MCF 10A (cell line): ENCODE data around the gene CLEC4G. TPM values are rescaled to one million over a fixed set of nuclear protein-coding genes. Genes with fewer than 3 reads are reported as not detected.
"Not testable (repeated sequence)": the region's sequence is repeated elsewhere in the genome, so short reads cannot be mapped to it uniquely, and the experiment has no call there.

Source experiments
- BruUV-seq: library from RNA; stranded (reverse); fragments of 400-500 nt; replicated peaks from 2 replicates; lab custom pipeline; 2021; lab: Mats Ljungman, UMichigan
- CTCF ChIA-PET: fragments of 300-600 bp; sonication (Branson Sonifier 250); formaldehyde crosslinking; extraction: SDS; loops from one replicate; lab custom pipeline; 2021; ENCODE audit warnings: antibody characterized with exemption, inconsistent platforms; lab: Yijun Ruan, JAX
- POLR2A ChIA-PET: fragments of 300-600, 350-650 bp; sonication (Branson Sonifier 250); formaldehyde crosslinking; extraction: SDS; loops from one replicate; lab custom pipeline; 2020; ENCODE audit warnings: antibody characterized with exemption, inconsistent platforms; lab: Yijun Ruan, JAX
- DNase-seq: peaks from one replicate; pipeline ENCODE4 v3.0.0-alpha.2; 2018; ENCODE audit not compliant: unreplicated experiment
- H3K27ac Mint-ChIP-seq: one replicate; pipeline ENCODE4 v1.8.0; 2022; ENCODE audit warnings: mild to moderate bottlenecking, low read depth, mixed read lengths; ENCODE audit not compliant: unreplicated experiment
- H3K27me3 Mint-ChIP-seq: one replicate; pipeline ENCODE4 v1.8.0; 2022; ENCODE audit warnings: mixed read lengths; ENCODE audit not compliant: insufficient read depth, unreplicated experiment
- H3K36me3 Mint-ChIP-seq: one replicate; pipeline ENCODE4 v1.8.0; 2022; ENCODE audit warnings: mild to moderate bottlenecking, moderate library complexity, mixed read lengths; ENCODE audit not compliant: insufficient read depth, unreplicated experiment
- H3K4me1 Mint-ChIP-seq: one replicate; pipeline ENCODE4 v1.8.0; 2022; ENCODE audit warnings: mixed read lengths; ENCODE audit not compliant: insufficient read depth, unreplicated experiment
- H3K4me3 Mint-ChIP-seq: one replicate; pipeline ENCODE4 v1.8.0; 2022; ENCODE audit warnings: mild to moderate bottlenecking, moderate library complexity, mixed read lengths; ENCODE audit not compliant: unreplicated experiment
- H3K9me3 Mint-ChIP-seq: one replicate; pipeline ENCODE4 v1.8.0; 2022; ENCODE audit warnings: mixed read lengths; ENCODE audit not compliant: unreplicated experiment
- CTCF ChIP-seq: fragments of 200-600 bp; IDR thresholded peaks from one replicate; pipeline ENCODE4 v1.8.0; 2022; ENCODE audit warnings: antibody characterized with exemption, mild to moderate bottlenecking; ENCODE audit not compliant: unreplicated experiment
- intact Hi-C: fragments of 100-400 bp; cut with micrococcal nuclease; formaldehyde crosslinking; loops from 2 replicates; pipeline ENCODE4 v1.14.1; 2022
- total RNA-seq: library from RNA; stranded (reverse); gene quantifications from 2 replicates; pipeline ENCODE4 v1.2.3, GENCODE V29; 2022

CLEC4G gene
- total RNA-seq, 1 experiment from 2014 or later, result not detected

GRCh38 chr19:7746903-7747884 is 15.3 kb upstream of the CLEC4G start, which contains the start of gene CD209:
Gene CD209, minus strand, starts transcription at chr19:7747534. Its CDS starts 23 bp downstream, at chr19:7747511.
- peaks cover 47% of the 10 kb centered on the region for H3K27me3 Mint-ChIP-seq
- H3K27ac Mint-ChIP-seq, result no peak within 1 kb of the TSS
- BruUV-seq, result no TSS peak
- no peaks in the 10 kb centered on the region for H3K36me3 Mint-ChIP-seq
- no peak within 1 kb of the TSS for H3K4me3 Mint-ChIP-seq
- POLR2A ChIA-PET, result no interaction called here
- H3K9me3 Mint-ChIP-seq, result peaks cover 7% of the 10 kb centered on the region
- DNase-seq, result no peak
- intact Hi-C loops, result no loop called here
- no peak for TF ChIP-seq CTCF
- CTCF ChIA-PET, result interaction anchor here (0.6 to 1.7 kb wide), 4 partner anchors 8 to 122 kb away, joined by 3 to 6 read pairs (median 4); partner anchors contain the start of gene TRAPPC5
- peaks cover 7% of the 10 kb centered on the region for H3K4me1 Mint-ChIP-seq

- H3K36me3 Mint-ChIP-seq, DNase-seq, H3K4me1 Mint-ChIP-seq, CTCF ChIA-PET, POLR2A ChIA-PET, H3K4me3 Mint-ChIP-seq, H3K27ac Mint-ChIP-seq, BruUV-seq, H3K9me3 Mint-ChIP-seq, intact Hi-C loops: not testable (repeated sequence)
- peaks cover 56% of the 10 kb centered on the region for H3K27me3 Mint-ChIP-seq
These were observed 14.4 kb upstream of the CLEC4G start for GRCh38 chr19:7746306-7746705.

- peaks cover 7% of the 10 kb centered on the region for H3K9me3 Mint-ChIP-seq
- DNase-seq, result no peak
- no peaks in the 10 kb centered on the region for H3K36me3 Mint-ChIP-seq
- no peak for TF ChIP-seq CTCF
- peaks cover 62% of the 10 kb centered on the region for H3K27me3 Mint-ChIP-seq
- H3K4me3 Mint-ChIP-seq, result no peak overlapping the region
- BruUV-seq, result no TSS peak
- POLR2A ChIA-PET, result no interaction called here
- intact Hi-C loops, result no loop called here
- peaks cover 6% of the 10 kb centered on the region for H3K4me1 Mint-ChIP-seq
- CTCF ChIA-PET, result interaction anchor here (0.6 to 1.0 kb wide), 2 partner anchors 39 to 82 kb away, joined by 3 read pairs; no protein-coding TSS in a partner anchor
- H3K27ac Mint-ChIP-seq, result no peak overlapping the region
These were observed 13.2 kb upstream of the CLEC4G start for GRCh38 chr19:7744871-7745650.

GRCh38 chr19:7744199-7744786 is 12.4 kb upstream of the CLEC4G start:
- H3K4me1 Mint-ChIP-seq, result peaks cover 6% of the 10 kb centered on the region
- no peak overlapping the region for H3K27ac Mint-ChIP-seq
- no peak overlapping the region for H3K4me3 Mint-ChIP-seq
- TF ChIP-seq CTCF, result no peak
- DNase-seq, result no peak
- H3K27me3 Mint-ChIP-seq, result peaks cover 65% of the 10 kb centered on the region
- POLR2A ChIA-PET, result no interaction called here
- CTCF ChIA-PET, result interaction anchor here (0.6 to 1.0 kb wide), 2 partner anchors 40 to 81 kb away, joined by 3 read pairs; no protein-coding TSS in a partner anchor
- no peaks in the 10 kb centered on the region for H3K36me3 Mint-ChIP-seq
- BruUV-seq, result no TSS peak
- intact Hi-C loops, result no loop called here
- H3K9me3 Mint-ChIP-seq, result peaks cover 7% of the 10 kb centered on the region
